OCI-LY3 (cell line): ENCODE results near the gene FASLG.

Experiments
- H2AFZ ChIP-seq: fragments of 200-600, 300-600 bp; shearing (Covaris generic); 2 replicates; pipeline ENCODE4 v1.6.0; 2014; ENCODE audit warnings: antibody characterized with exemption, low read depth, low read length
- H3K27ac ChIP-seq: fragments of 200-600, 300-600 bp; sonication (generic); 2 replicates; pipeline ENCODE4 v1.5.1; 2014; ENCODE audit warnings: mild to moderate bottlenecking, low read length, moderate library complexity, mixed read lengths
- H3K27me3 ChIP-seq: fragments of 200-600, 300-600 bp; sonication (generic); 2 replicates; pipeline ENCODE4 v1.6.1; 2014; ENCODE audit warnings: low read depth, low read length, mixed read lengths
- H3K36me3 ChIP-seq: fragments of 200-600, 300-600 bp; sonication (generic); replicated peaks from 2 replicates; pipeline ENCODE3; 2014; ENCODE audit warnings: low read depth, low read length, mixed read lengths
- H3K4me1 ChIP-seq: fragments of 300-600, 200-600 bp; sonication (generic); 2 replicates; pipeline ENCODE4 v1.6.1; 2014; ENCODE audit warnings: low read length, mixed read lengths
- H3K4me2 ChIP-seq: fragments of 200-600, 300-600 bp; sonication (generic); 2 replicates; pipeline ENCODE4 v1.6.1; 2014; ENCODE audit warnings: low read length, mixed read lengths
- H3K4me3 ChIP-seq: fragments of 300-600, 200-600 bp; sonication (generic); 2 replicates; pipeline ENCODE4 v1.5.1; 2014; ENCODE audit warnings: antibody characterized with exemption, mild to moderate bottlenecking, low read length, moderate library complexity
- H3K79me2 ChIP-seq: fragments of 300-600, 200-600 bp; shearing (Covaris generic); 2 replicates; pipeline ENCODE4 v1.6.1; 2014; ENCODE audit warnings: mild to moderate bottlenecking, low read length, mixed read lengths
- H3K9ac ChIP-seq: fragments of 300-600, 200-600 bp; shearing (Covaris generic); 2 replicates; pipeline ENCODE4 v1.6.0; 2014; ENCODE audit warnings: mild to moderate bottlenecking, low read length, moderate library complexity
- H3K9me3 ChIP-seq: fragments of 200-600, 300-600 bp; shearing (Covaris generic); 2 replicates; pipeline ENCODE4 v1.6.1; 2014; ENCODE audit warnings: low read length, mixed read lengths; ENCODE audit not compliant: insufficient read depth
- H4K20me1 ChIP-seq: fragments of 200-600, 300-600 bp; sonication (generic); 2 replicates; pipeline ENCODE4 v1.6.1; 2016; ENCODE audit warnings: low read length, mixed read lengths; ENCODE audit not compliant: insufficient read depth
- CTCF ChIP-seq: fragments of 200-600, 300-600 bp; sonication (generic); IDR thresholded peaks from 2 replicates; pipeline ENCODE4 v1.5.1; 2014; ENCODE audit warnings: antibody characterized with exemption, low read length, low read depth
- EZH2phosphoT487 ChIP-seq: fragments of 200-600 bp; shearing (Covaris generic); IDR thresholded peaks from 2 replicates; pipeline ENCODE4 v1.6.1; 2018; ENCODE audit warnings: antibody characterized with exemption, mixed run types, low read depth

FASLG gene

GRCh38 chr1:172671591-172671990 is 12.7 kb downstream of the FASLG start:
- TF ChIP-seq CTCF (no peak), EZH2phosphoT487 (no peak)
- peaks cover 10% of the 10 kb centered on the region; the same call in 1 of the 2 replicates for H3K27me3 ChIP-seq
- no peaks in the 10 kb centered on the region for H3K36me3 ChIP-seq
- H3K4me1 ChIP-seq = peaks cover 12% of the 10 kb centered on the region
- no peak overlapping the region for H3K27ac ChIP-seq
- no peak overlapping the region for H3K4me3 ChIP-seq
- no peak overlapping the region for H3K9ac ChIP-seq
- no peak overlapping the region for H2AFZ ChIP-seq
- H4K20me1 ChIP-seq = no peaks in the 10 kb centered on the region
- H3K4me2 ChIP-seq = no peak overlapping the region
- H3K79me2 ChIP-seq = no peaks in the 10 kb centered on the region
- no peaks in the 10 kb centered on the region for H3K9me3 ChIP-seq

GRCh38 chr1:172672720-172673119 is 13.8 kb downstream of the FASLG start:
- H3K4me3 ChIP-seq = no peak overlapping the region
- H3K27me3 ChIP-seq = peaks cover 10% of the 10 kb centered on the region; the same call in 1 of the 2 replicates
- H3K4me2 ChIP-seq = no peak overlapping the region
- no peaks in the 10 kb centered on the region for H3K9me3 ChIP-seq
- no peak overlapping the region for H3K27ac ChIP-seq
- no peak overlapping the region for H3K9ac ChIP-seq
- peaks cover 12% of the 10 kb centered on the region for H3K4me1 ChIP-seq
- H4K20me1 ChIP-seq = no peaks in the 10 kb centered on the region
- H3K79me2 ChIP-seq = no peaks in the 10 kb centered on the region
- TF ChIP-seq EZH2phosphoT487 (no peak), CTCF (no peak)
- H2AFZ ChIP-seq = no peak overlapping the region
- no peaks in the 10 kb centered on the region for H3K36me3 ChIP-seq

GRCh38 chr1:172673761-172674160 is 14.9 kb downstream of the FASLG start:
- Histone ChIP-seq H3K9me3 (no peaks in the 10 kb centered on the region), H3K4me3 (no peak overlapping the region), H4K20me1 (no peaks in the 10 kb centered on the region), H3K79me2 (no peaks in the 10 kb centered on the region), H2AFZ (no peak overlapping the region), H3K9ac (no peak overlapping the region), H3K36me3 (no peaks in the 10 kb centered on the region), H3K27me3 (peaks cover 10% of the 10 kb centered on the region; the same call in 1 of the 2 replicates), H3K4me1 (peaks cover 12% of the 10 kb centered on the region), H3K4me2 (no peak overlapping the region), H3K27ac (no peak overlapping the region)
- TF ChIP-seq EZH2phosphoT487 = no peak
- TF ChIP-seq CTCF = no peak

DNA sequence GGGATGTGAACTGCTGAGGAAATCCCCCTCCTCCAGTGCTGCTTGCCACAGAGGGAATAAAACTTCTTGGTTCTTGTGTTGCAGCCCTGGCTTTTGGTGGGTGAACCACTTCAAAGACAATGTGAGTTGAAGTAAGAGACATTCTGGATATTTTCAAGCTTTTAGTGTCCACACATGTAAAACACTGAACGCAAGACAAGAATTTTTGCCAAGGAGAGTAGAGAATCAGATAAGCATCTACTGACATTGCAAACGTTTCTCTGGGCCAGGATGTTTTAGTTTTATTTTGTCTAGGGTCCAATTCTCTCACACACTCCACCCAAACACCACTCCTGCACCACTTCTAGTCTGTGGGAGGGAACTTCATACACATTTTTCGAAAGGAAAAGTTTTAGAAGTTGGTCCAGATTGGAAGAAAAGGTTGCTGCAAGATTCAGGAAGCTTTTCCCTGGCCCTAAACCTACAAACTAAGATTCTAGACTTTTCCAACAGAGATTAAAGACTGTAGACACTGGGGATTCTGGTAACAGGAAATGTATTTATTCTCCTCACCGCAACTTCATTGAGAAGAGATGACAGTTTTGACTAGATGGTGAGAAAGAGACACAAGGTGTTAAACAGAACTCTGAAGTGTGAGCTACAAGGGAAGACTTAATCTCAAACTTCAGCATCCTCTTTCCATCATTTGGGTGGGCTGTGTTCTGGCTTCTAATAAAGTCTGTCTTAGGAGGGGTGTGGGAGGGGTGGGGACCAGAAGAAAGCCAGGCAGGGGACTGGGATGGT is 16.1 kb downstream of the FASLG start:
- H3K9ac ChIP-seq = no peak overlapping the region
- no peak overlapping the region for H3K27ac ChIP-seq
- no peaks in the 10 kb centered on the region for H4K20me1 ChIP-seq
- H3K79me2 ChIP-seq = no peaks in the 10 kb centered on the region
- peaks cover 9% of the 10 kb centered on the region; the same call in 1 of the 2 replicates for H3K27me3 ChIP-seq
- H3K4me3 ChIP-seq = no peak overlapping the region
- H3K36me3 ChIP-seq = no peaks in the 10 kb centered on the region
- no peak for TF ChIP-seq EZH2phosphoT487
- no peak for TF ChIP-seq CTCF
- H2AFZ ChIP-seq = no peak overlapping the region
- H3K4me1 ChIP-seq = peaks cover 11% of the 10 kb centered on the region
- no peak overlapping the region for H3K4me2 ChIP-seq
- no peaks in the 10 kb centered on the region for H3K9me3 ChIP-seq
